ENCODE measurements around the gene SH3BP5.

SH3BP5 gene

DNA sequence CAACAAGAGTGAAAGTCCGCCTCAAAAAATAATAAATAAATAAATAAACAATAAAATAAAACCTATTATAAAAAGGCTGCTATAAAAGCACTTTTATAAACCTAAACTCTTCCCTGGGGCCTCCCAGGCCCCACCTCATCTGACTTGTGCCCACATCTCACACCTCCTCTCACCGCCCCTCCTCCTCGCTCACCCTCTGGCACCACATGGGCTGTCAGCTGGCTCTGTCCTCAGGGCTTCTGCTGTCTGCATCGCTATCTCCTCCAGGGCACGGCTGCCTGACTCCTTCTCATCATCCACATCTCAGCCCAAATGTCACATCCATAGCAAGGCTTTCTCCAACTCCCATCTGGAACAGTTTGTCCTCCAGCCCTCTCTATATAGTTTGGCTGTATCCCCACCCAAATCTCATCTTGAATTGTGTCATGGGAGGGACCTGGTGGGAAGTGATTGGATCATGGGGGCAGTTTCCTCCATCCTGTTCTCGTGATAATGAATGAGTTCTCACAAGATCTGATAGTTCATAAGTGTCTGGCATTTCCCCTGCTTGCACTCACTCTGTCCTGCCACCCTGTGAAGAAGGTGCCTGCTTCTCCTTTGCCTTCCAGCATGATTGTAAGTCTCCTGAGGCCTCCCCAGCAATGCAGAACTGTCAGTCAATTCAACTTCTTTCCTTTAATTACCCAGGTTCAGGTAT, 8.8 kb upstream of the SH3BP5 start:
- H3K27ac ChIP-seq: no peak overlapping the region
- no peak for TF ChIP-seq CTCF (conservative IDR thresholded peaks at IDR 0.05; ENCODE audit: low read depth)
- POLR2A ChIA-PET (ENCODE audit: low non-redundant PET): no interaction called here
- DNase-seq (ENCODE audit: low spot score): no peak
- CTCF ChIA-PET: no interaction called here

DNA sequence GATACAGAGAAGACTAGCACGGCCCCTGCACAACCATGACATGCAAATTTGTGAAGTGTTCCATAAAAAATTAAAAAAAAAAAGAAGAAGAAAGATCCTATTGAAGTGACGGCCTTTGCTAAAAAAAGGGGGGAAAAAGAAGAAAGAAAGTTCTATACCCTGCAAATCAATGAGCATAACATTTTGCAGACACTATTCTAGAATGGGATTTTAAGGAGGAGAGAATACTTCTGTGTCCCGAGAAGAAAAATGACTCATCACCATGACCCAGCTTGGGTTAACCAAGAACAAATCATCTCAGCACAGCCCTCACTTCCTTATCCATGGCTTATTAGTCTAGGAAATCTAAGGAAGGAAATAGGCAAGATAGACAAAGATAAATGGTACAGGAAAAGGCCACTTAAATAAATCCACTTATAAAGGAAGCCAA, 7.4 kb upstream of the SH3BP5 start:
- CTCF ChIA-PET: interaction anchor here (0.6 kb wide), 1 partner anchor 16 kb away, joined by 3 read pairs; no protein-coding TSS in a partner anchor
- TF ChIP-seq CTCF (conservative IDR thresholded peaks at IDR 0.05; ENCODE audit: low read depth): no peak
- peak; percentile 36 for DNase-seq (ENCODE audit: low spot score)
- POLR2A ChIA-PET (ENCODE audit: low non-redundant PET): no interaction called here
- H3K27ac ChIP-seq: no peak overlapping the region

- no peak overlapping the region for H3K27ac ChIP-seq
- ChIA-PET CTCF (no interaction called here), POLR2A (ENCODE audit: low non-redundant PET) (no interaction called here)
- no peak for TF ChIP-seq CTCF (conservative IDR thresholded peaks at IDR 0.05; ENCODE audit: low read depth)
- DNase-seq (ENCODE audit: low spot score): no peak
These were observed 6.6 kb upstream of the SH3BP5 start for GRCh38 chr3:15339001-15339400.

GRCh38 chr3:15337963-15338362, 5.6 kb upstream of the SH3BP5 start:
- no peak for DNase-seq (ENCODE audit: low spot score)
- CTCF ChIA-PET: interaction anchor here (0.7 kb wide), 1 partner anchor 83 kb away, joined by 4 read pairs; no protein-coding TSS in a partner anchor
- no peak overlapping the region for H3K27ac ChIP-seq
- no peak for TF ChIP-seq CTCF (conservative IDR thresholded peaks at IDR 0.05; ENCODE audit: low read depth)
- POLR2A ChIA-PET (ENCODE audit: low non-redundant PET): no interaction called here

- no peak for DNase-seq (ENCODE audit: low spot score)
- POLR2A ChIA-PET (ENCODE audit: low non-redundant PET): no interaction called here
- CTCF ChIA-PET: no interaction called here
- TF ChIP-seq CTCF (conservative IDR thresholded peaks at IDR 0.05; ENCODE audit: low read depth): no peak
- no peak overlapping the region for H3K27ac ChIP-seq
These were observed 3.7 kb upstream of the SH3BP5 start for GRCh38 chr3:15336057-15336456.

DNA sequence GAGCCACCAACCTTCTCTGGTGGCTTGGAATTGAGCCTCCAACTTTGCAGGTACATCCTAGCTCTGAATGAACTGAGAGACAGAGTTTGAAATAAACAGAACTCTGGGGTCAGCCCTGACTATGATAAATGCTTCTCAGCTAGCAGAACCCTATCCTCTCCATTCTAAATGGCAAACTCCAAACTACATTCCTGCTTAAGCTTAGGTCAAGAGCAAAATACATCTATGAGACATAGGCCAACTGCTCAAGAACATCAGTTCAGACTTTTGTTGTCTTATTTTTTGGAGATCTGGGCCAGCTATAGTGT, 1.5 kb upstream of the SH3BP5 start:
- CTCF ChIA-PET: no interaction called here
- no peak for DNase-seq (ENCODE audit: low spot score)
- POLR2A ChIA-PET (ENCODE audit: low non-redundant PET): no interaction called here
- H3K27ac ChIP-seq: no peak overlapping the region
- no peak for TF ChIP-seq CTCF (conservative IDR thresholded peaks at IDR 0.05; ENCODE audit: low read depth)
